ENCODE results near the gene DAND5.

GRCh38 chr19:12987190-12987589 lies 17.8 kb downstream of the DAND5 start:
- TF ChIP-seq CTCF (IDR thresholded peaks at IDR 0.05) (no peak), ZFX (IDR thresholded peaks at IDR 0.05; ENCODE audit: borderline replicate concordance) (no peak)
